ENCODE results near the gene P2RY2. TPM values are rescaled to one million over a fixed set of nuclear protein-coding genes. Genes with fewer than 3 reads are reported as not detected.

The P2RY2 gene
- total RNA-seq, 2 donors from 2014 or later = 3.5 to 5.7 TPM

- H3K9me3 ChIP-seq = no peaks in the 10 kb centered on the region
- TF ChIP-seq CTCF (IDR thresholded peaks at IDR 0.05) = no peak
- H3K27ac ChIP-seq = no peak overlapping the region
- no peaks in the 10 kb centered on the region for H3K27me3 ChIP-seq (replicated peaks; ENCODE audit: insufficient read depth)
- no peaks in the 10 kb centered on the region for H3K36me3 ChIP-seq
- peaks cover 5 to 15% of the 10 kb centered on the region in 2 donors for H3K4me1 ChIP-seq (ENCODE audit: control insufficient read depth in 1 of 2, low read depth in 2 of 2)
- H3K4me3 ChIP-seq = no peak overlapping the region
- ATAC-seq (ENCODE audit: insufficient number of reproducible peaks, low FRiP score, low read depth) = no peak
- no peak for DNase-seq (ENCODE audit: low spot score)
Measured at GRCh38 chr11:73233211-73233610, 15.1 kb downstream of the P2RY2 start.

- H3K9me3 ChIP-seq = no peaks in the 10 kb centered on the region
- DNase-seq (ENCODE audit: low spot score) (no peak), ATAC-seq (ENCODE audit: insufficient number of reproducible peaks, low FRiP score, low read depth) (no peak)
- H3K27me3 ChIP-seq (replicated peaks; ENCODE audit: insufficient read depth) = no peaks in the 10 kb centered on the region
- H3K36me3 ChIP-seq = no peaks in the 10 kb centered on the region
- TF ChIP-seq CTCF (IDR thresholded peaks at IDR 0.05) = no peak
- H3K4me3 ChIP-seq = no peak overlapping the region
- no peak overlapping the region for H3K27ac ChIP-seq
- peaks cover 5 to 20% of the 10 kb centered on the region in 2 donors for H3K4me1 ChIP-seq (ENCODE audit: control insufficient read depth in 1 of 2, low read depth in 2 of 2)
Measured at GRCh38 chr11:73233692-73234470, 15.8 kb downstream of the P2RY2 start.

GRCh38 chr11:73234471-73235181 lies 16.5 kb downstream of the P2RY2 start:
- no peak for TF ChIP-seq CTCF (IDR thresholded peaks at IDR 0.05)
- no peak overlapping the region for H3K4me3 ChIP-seq
- peaks cover 5 to 27% of the 10 kb centered on the region in 2 donors for H3K4me1 ChIP-seq (ENCODE audit: control insufficient read depth in 1 of 2, low read depth in 2 of 2)
- no peak for DNase-seq (ENCODE audit: low spot score)
- no peaks in the 10 kb centered on the region for H3K27me3 ChIP-seq (replicated peaks; ENCODE audit: insufficient read depth)
- no peak for ATAC-seq (ENCODE audit: insufficient number of reproducible peaks, low FRiP score, low read depth)
- no peaks in the 10 kb centered on the region for H3K36me3 ChIP-seq
- H3K27ac ChIP-seq = no peak overlapping the region
- no peaks in the 10 kb centered on the region for H3K9me3 ChIP-seq

GRCh38 chr11:73235236-73235786 lies 17.2 kb downstream of the P2RY2 start:
- TF ChIP-seq CTCF (IDR thresholded peaks at IDR 0.05) = no peak
- no peak for ATAC-seq (ENCODE audit: insufficient number of reproducible peaks, low FRiP score, low read depth)
- Histone ChIP-seq H3K9me3 (no peaks in the 10 kb centered on the region), H3K36me3 (no peaks in the 10 kb centered on the region), H3K4me1 (ENCODE audit: control insufficient read depth in 1 of 2, low read depth in 2 of 2) (peaks cover 7 to 34% of the 10 kb centered on the region in 2 donors), H3K27me3 (replicated peaks; ENCODE audit: insufficient read depth) (no peaks in the 10 kb centered on the region), H3K27ac (no peak overlapping the region), H3K4me3 (no peak overlapping the region)
- no peak for DNase-seq (ENCODE audit: low spot score)

GRCh38 chr11:73236205-73236765 lies 18.2 kb downstream of the P2RY2 start:
- Histone ChIP-seq H3K4me1 (ENCODE audit: control insufficient read depth in 1 of 2, low read depth in 2 of 2) (peaks cover 7 to 43% of the 10 kb centered on the region in 2 donors), H3K36me3 (no peaks in the 10 kb centered on the region), H3K4me3 (no peak overlapping the region), H3K9me3 (no peaks in the 10 kb centered on the region), H3K27ac (no peak overlapping the region), H3K27me3 (replicated peaks; ENCODE audit: insufficient read depth) (no peaks in the 10 kb centered on the region)
- DNase-seq (ENCODE audit: low spot score) = no peak
- no peak for ATAC-seq (ENCODE audit: insufficient number of reproducible peaks, low FRiP score, low read depth)
- TF ChIP-seq CTCF (IDR thresholded peaks at IDR 0.05) = no peak
